K562 (cell line): ENCODE results near the gene GFM1. TPM values are rescaled to one million over a fixed set of nuclear protein-coding genes. Genes with fewer than 3 reads are reported as not detected.

Experiments
- ATAC-seq: fragments of 200-7000 bp; cut with Tn5 transposase; 3 replicates; pipeline ENCODE4 v1.9.1; 2020; ENCODE audit warnings: moderate library complexity
- BruUV-seq: library from RNA; stranded (reverse); fragments of 400-500 nt; replicated peaks from 2 replicates; lab custom pipeline; 2021; lab: Mats Ljungman, UMichigan
- CTCF ChIA-PET: fragments of 300-600 bp; formaldehyde crosslinking; extraction: SDS; loops from one replicate; lab custom pipeline; 2021; ENCODE audit warnings: low intra/inter-chr PET ratio; lab: Yijun Ruan, JAX
- POLR2A ChIA-PET: fragments of 300-600, 350-650 bp; sonication (Branson Sonifier 250); formaldehyde crosslinking; extraction: SDS; loops from one replicate; lab custom pipeline; 2021; ENCODE audit warnings: antibody characterized with exemption, inconsistent platforms; lab: Yijun Ruan, JAX
- DNase-seq, 4 experiments: peaks; one replicate each; pipeline versions ENCODE4 v3.0.0 to v3.0.0-alpha.2; 2011 to 2018; ENCODE audit warnings: low spot score in 3 of 4, mixed read lengths in 3 of 4; ENCODE audit errors: extremely low read depth in 1 of 4
- FAIRE-seq: peaks from 2 replicates; lab custom pipeline; 2011; peaks lifted over from hg19 to GRCh38; lab: Jason Lieb, UNC
- H2AFZ ChIP-seq: 2 replicates; pipeline ENCODE4 v1.6.0; 2011; ENCODE audit warnings: low read depth, low read length, control low read depth, inconsistent platforms
- H3K27ac ChIP-seq: fragments of 200-600 bp; 3 replicates; pipeline ENCODE4 v1.8.0; 2011; ENCODE audit warnings: low read depth, mild to moderate bottlenecking, control low read depth, inconsistent platforms, low read length, moderate library complexity, mixed read lengths; ENCODE audit errors: extremely low read depth
- H3K27me3 ChIP-seq, 2 experiments: fragments of 300-600 bp in 1 of 2; 2 replicates in 1 of 2; 3 replicates in 1 of 2; pipeline versions ENCODE4 v1.6.0 to v1.8.0; 2011; ENCODE audit warnings: inconsistent platforms in 2 of 2, low read length in 2 of 2, mild to moderate bottlenecking in 1 of 2, mixed read lengths in 1 of 2, moderate library complexity in 1 of 2; ENCODE audit not compliant: control insufficient read depth in 2 of 2, insufficient read depth in 2 of 2
- H3K36me3 ChIP-seq: fragments of 300-600 bp; 3 replicates; pipeline ENCODE4 v1.8.0; 2011; ENCODE audit warnings: mild to moderate bottlenecking, low read length, inconsistent platforms; ENCODE audit not compliant: control insufficient read depth, insufficient read depth
- H3K4me1 ChIP-seq, 2 experiments: fragments of 200-600 bp in 1 of 2; replicated peaks in 1 of 2; 2 replicates in 1 of 2; 3 replicates in 1 of 2; pipeline versions ENCODE4 v1.5.1 to v1.8.0; 2011; ENCODE audit warnings: inconsistent platforms in 2 of 2, low read length in 2 of 2, mild to moderate bottlenecking in 1 of 2, mixed read lengths in 1 of 2, moderate library complexity in 1 of 2; ENCODE audit not compliant: control insufficient read depth in 2 of 2, insufficient read depth in 2 of 2
- H3K4me2 ChIP-seq: 2 replicates; pipeline ENCODE4 v1.6.1; 2011; ENCODE audit warnings: low read length, control low read depth, inconsistent platforms, mixed read lengths; ENCODE audit not compliant: insufficient read depth
- H3K4me3 ChIP-seq: fragments of 200-600 bp; sonication (generic), shearing (Covaris generic); 2 replicates; pipeline ENCODE4 v1.5.1; 2016; ENCODE audit warnings: control low read depth, inconsistent platforms
- H3K79me2 ChIP-seq: fragments of 200-600 bp; 3 replicates; pipeline ENCODE4 v1.8.0; 2011; ENCODE audit warnings: low read length, inconsistent platforms; ENCODE audit not compliant: control insufficient read depth, insufficient read depth
- H3K9ac ChIP-seq, 2 experiments: 2 replicates each; pipeline versions ENCODE4 v1.6.0 to v1.6.1; 2011; ENCODE audit warnings: low read depth in 2 of 2, low read length in 2 of 2, control low read depth in 1 of 2, inconsistent platforms in 1 of 2, mild to moderate bottlenecking in 1 of 2, mixed read lengths in 1 of 2; ENCODE audit not compliant: insufficient read depth in 1 of 2
- H3K9me1 ChIP-seq: one replicate; pipeline ENCODE4 v1.6.0; 2011; ENCODE audit warnings: inconsistent platforms, mild to moderate bottlenecking, low read length, moderate library complexity; ENCODE audit not compliant: control insufficient read depth, insufficient read depth
- H3K9me3 ChIP-seq: replicated peaks from 2 replicates; pipeline ENCODE4 v1.5.1; 2011; ENCODE audit warnings: low read depth, low read length, inconsistent platforms; ENCODE audit not compliant: control insufficient read depth, insufficient read depth
- H4K20me1 ChIP-seq: replicated peaks from 2 replicates; pipeline ENCODE4 v1.6.1; 2011; ENCODE audit warnings: low read length, inconsistent platforms, mixed read lengths; ENCODE audit not compliant: control insufficient read depth, insufficient read depth
- C11orf30 ChIP-seq: fragments of 450-650 bp; IDR thresholded peaks from 2 replicates; pipeline ENCODE4 v1.6.1; 2016; ENCODE audit warnings: low read depth, mild to moderate bottlenecking
- EHMT2 ChIP-seq: fragments of 450-650 bp; IDR thresholded peaks from 2 replicates; pipeline ENCODE4 v1.6.1; 2018; ENCODE audit warnings: antibody characterized with exemption
- GABPA ChIP-seq: fragments of 200-800 bp; sonication (Bioruptor generic); conservative IDR thresholded peaks from 2 replicates; pipeline ENCODE4 v1.6.1; 2016; ENCODE audit warnings: low read depth, missing genetic modification characterization, missing compliant biosample characterization
- JUND ChIP-seq, 2 experiments: IDR thresholded peaks; 2 replicates in 1 of 2; 3 replicates in 1 of 2; pipeline ENCODE4 v1.6.1; 2011; ENCODE audit warnings: borderline replicate concordance in 2 of 2, low read depth in 2 of 2, low read length in 2 of 2, improper control_type of control experiment in 1 of 2, missing biosample characterization in 1 of 2, missing genetic modification characterization in 1 of 2, missing genetic modification reagents in 1 of 2
- MAFF ChIP-seq: IDR thresholded peaks from 2 replicates; pipeline ENCODE4 v1.6.1; 2012; ENCODE audit warnings: low read length, improper control_type of control experiment
- MAFG ChIP-seq: fragments of 450-650 bp; conservative IDR thresholded peaks from 2 replicates; pipeline ENCODE4 v1.6.1; 2016; ENCODE audit warnings: missing genetic modification characterization, missing compliant biosample characterization
- MAFK ChIP-seq: IDR thresholded peaks from 2 replicates; pipeline ENCODE4 v1.6.1; 2011; ENCODE audit warnings: low read length, improper control_type of control experiment
- NFE2 ChIP-seq: IDR thresholded peaks from 2 replicates; pipeline ENCODE4 v1.6.1; 2014; ENCODE audit warnings: antibody characterized with exemption, low read depth
- PCBP2 ChIP-seq: fragments of 200-400 bp; formaldehyde crosslinking; IDR thresholded peaks from 2 replicates; pipeline ENCODE4 v1.6.1; 2018; ENCODE audit warnings: low read length, low read depth, mild to moderate bottlenecking, moderate library complexity; ENCODE audit not compliant: poor library complexity, severe bottlenecking
- RUNX1 ChIP-seq: sonication (generic); IDR thresholded peaks from 2 replicates; pipeline ENCODE4 v1.6.1; 2016; ENCODE audit warnings: antibody characterized with exemption, low read depth
- ZNF316 ChIP-seq: fragments of 450-650 bp; IDR thresholded peaks from 2 replicates; pipeline ENCODE4 v1.6.1; 2016
- ZNF41 ChIP-seq: fragments of 250-450 bp; sonication (Bioruptor Pico); conservative IDR thresholded peaks from 2 replicates; pipeline ENCODE4 v1.4.0; 2020; ENCODE audit warnings: mild to moderate bottlenecking
- ZNF589 ChIP-seq: fragments of 200-800 bp; sonication (Bioruptor generic); IDR thresholded peaks from 2 replicates; pipeline ENCODE4 v1.6.1; 2016; ENCODE audit warnings: low read depth, missing genetic modification characterization, missing compliant biosample characterization
- WGBS: fragments of 100-300 bp; shearing (Covaris generic); methylation state at CpG from one replicate; pipeline ENCODE4 v1.1.6; 2016; ENCODE audit warnings: low coverage, mixed read lengths; ENCODE audit not compliant: insufficient coverage; ENCODE audit errors: missing lambda C conversion rate; 5-methylcytosine and 5-hydroxymethylcytosine counted together
- in situ Hi-C: fragments of 300-500 bp; cut with MboI; formaldehyde crosslinking; loops from 4 replicates; pipeline ENCODE4 v1.15.0; 2018; ENCODE audit warnings: inconsistent platforms, mixed read lengths
- intact Hi-C: fragments of 100-400 bp; cut with micrococcal nuclease; formaldehyde crosslinking; loops from 2 replicates; pipeline ENCODE4 v1.14.2; 2022
- polyA plus RNA-seq, 8 experiments: library from polyadenylated mRNA; depleted of rRNA in 4 of 8; stranded (reverse) in 5 of 8; unstranded in 3 of 8; fragments of >200 nt; fragmentation: Nextera tagmentation in 2 of 8; fragmentation: Illumina TruSeq in 1 of 8; extraction: Ambion mirVana in 2 of 8; extraction: Trizol in 1 of 8; gene quantifications; 2 replicates each; pipeline versions ENCODE4 v1.2.1 to v1.2.3, GENCODE V29; 2011 to 2014; ENCODE audit warnings: inconsistent platforms in 1 of 8, missing spikeins in 1 of 8
- total RNA-seq, 7 experiments: library from RNA; depleted of rRNA in 6 of 7; stranded (reverse); fragments of >200 nt in 6 of 7; fragmentation: Illumina TruSeq in 2 of 7; extraction: Trizol in 2 of 7; gene quantifications; 2 replicates each; pipeline versions ENCODE4 v1.2.1 to v1.2.3, GENCODE V29; 2011 to 2021; ENCODE audit warnings: low replicate concordance in 1 of 7
- TF ChIP-seq, protein P1 (sequence below): fragments of 450-650 bp; IDR thresholded peaks from 2 replicates; pipeline ENCODE4 v1.6.1; 2017; ENCODE audit warnings: antibody characterized with exemption, mild to moderate bottlenecking
- TF ChIP-seq, protein P2 (sequence below), 2 experiments: fragments of 200-800 bp in 1 of 2; sonication (Bioruptor generic) in 1 of 2; sonication (generic) in 1 of 2; formaldehyde crosslinking in 1 of 2; IDR thresholded peaks in 1 of 2; conservative IDR thresholded peaks in 1 of 2; 2 replicates each; pipeline versions ENCODE4 v1.5.0 to v1.6.1; 2016 to 2020; ENCODE audit warnings: missing compliant biosample characterization in 1 of 2, missing genetic modification characterization in 1 of 2, missing genetic modification reagents in 1 of 2

Gene GFM1
- total and polyA plus RNA-seq, 9 of the 15 experiments (the other 6 are each of a cell fraction or from before 2014, with no cell fraction given) = 38.9 to 86.7 (median 64.8) TPM

DNA sequence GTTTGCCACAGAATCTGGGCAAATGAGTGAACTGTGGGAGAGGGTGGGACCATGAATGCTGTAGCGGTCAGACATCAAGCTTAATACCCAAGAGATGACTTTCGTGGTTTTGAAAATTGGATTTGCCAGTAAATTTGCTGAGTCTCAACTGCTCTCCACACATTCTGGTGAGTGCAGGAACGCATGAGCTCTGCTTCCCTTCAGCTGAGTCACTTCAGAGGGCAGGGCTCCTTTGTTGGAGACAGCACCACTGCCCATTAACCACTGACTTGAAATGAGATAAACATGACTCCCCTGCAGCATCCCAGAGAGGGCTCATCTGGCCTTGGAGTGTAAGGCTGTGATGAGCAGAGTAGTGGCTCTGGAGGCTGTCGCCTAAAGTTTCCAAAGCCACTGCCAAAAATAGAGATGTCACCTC lies 65.3 kb downstream of the GFM1 start:
- Histone ChIP-seq H3K36me3 (peaks cover 60% of the 10 kb centered on the region), H3K4me2 (no peak overlapping the region; the same call in 1 of the 2 replicates), H3K27me3 (no peaks in the 10 kb centered on the region), H3K9me1 (no peaks in the 10 kb centered on the region), H2AFZ (peak overlapping the region; percentile 47; the same call in 1 of the 2 replicates), H3K79me2 (no peaks in the 10 kb centered on the region), H3K27ac (peak overlapping the region; percentile 36; the same call in 1 of the 3 replicates), H3K9ac (no peak overlapping the region), H3K9me3 (no peaks in the 10 kb centered on the region), H4K20me1 (no peaks in the 10 kb centered on the region), H3K4me3 (no peak overlapping the region), H3K4me1 (peaks cover 3 to 14% of the 10 kb centered on the region in 2 experiments; a peak in 3 of 5 replicates)
- TF ChIP-seq, protein P1, sequence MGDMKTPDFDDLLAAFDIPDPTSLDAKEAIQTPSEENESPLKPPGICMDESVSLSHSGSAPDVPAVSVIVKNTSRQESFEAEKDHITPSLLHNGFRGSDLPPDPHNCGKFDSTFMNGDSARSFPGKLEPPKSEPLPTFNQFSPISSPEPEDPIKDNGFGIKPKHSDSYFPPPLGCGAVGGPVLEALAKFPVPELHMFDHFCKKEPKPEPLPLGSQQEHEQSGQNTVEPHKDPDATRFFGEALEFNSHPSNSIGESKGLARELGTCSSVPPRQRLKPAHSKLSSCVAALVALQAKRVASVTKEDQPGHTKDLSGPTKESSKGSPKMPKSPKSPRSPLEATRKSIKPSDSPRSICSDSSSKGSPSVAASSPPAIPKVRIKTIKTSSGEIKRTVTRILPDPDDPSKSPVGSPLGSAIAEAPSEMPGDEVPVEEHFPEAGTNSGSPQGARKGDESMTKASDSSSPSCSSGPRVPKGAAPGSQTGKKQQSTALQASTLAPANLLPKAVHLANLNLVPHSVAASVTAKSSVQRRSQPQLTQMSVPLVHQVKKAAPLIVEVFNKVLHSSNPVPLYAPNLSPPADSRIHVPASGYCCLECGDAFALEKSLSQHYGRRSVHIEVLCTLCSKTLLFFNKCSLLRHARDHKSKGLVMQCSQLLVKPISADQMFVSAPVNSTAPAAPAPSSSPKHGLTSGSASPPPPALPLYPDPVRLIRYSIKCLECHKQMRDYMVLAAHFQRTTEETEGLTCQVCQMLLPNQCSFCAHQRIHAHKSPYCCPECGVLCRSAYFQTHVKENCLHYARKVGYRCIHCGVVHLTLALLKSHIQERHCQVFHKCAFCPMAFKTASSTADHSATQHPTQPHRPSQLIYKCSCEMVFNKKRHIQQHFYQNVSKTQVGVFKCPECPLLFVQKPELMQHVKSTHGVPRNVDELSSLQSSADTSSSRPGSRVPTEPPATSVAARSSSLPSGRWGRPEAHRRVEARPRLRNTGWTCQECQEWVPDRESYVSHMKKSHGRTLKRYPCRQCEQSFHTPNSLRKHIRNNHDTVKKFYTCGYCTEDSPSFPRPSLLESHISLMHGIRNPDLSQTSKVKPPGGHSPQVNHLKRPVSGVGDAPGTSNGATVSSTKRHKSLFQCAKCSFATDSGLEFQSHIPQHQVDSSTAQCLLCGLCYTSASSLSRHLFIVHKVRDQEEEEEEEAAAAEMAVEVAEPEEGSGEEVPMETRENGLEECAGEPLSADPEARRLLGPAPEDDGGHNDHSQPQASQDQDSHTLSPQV = peak; percentile 36; the same call in 1 of the 2 replicates
- TF ChIP-seq ZNF41 (CRISPR knock-in tag) (no peak), MAFF (peak; percentile 50; the same call in 1 of the 2 replicates), RUNX1 (no peak), PCBP2 (no peak), MAFK (peak; percentile 56; the same call in 1 of the 2 replicates), MAFG (tag) (peak; percentile 69), EHMT2 (0 out of 2 replicates have a peak, but pooled peaks have one; percentile 10), NFE2 (0 out of 2 replicates have a peak, but pooled peaks have one; percentile 39), ZNF589 (CRISPR knock-in tag) (no peak), JUND (IDR thresholded peaks at IDR 0.05; ENCODE audit: borderline replicate concordance, low read depth, low read length) (peak; percentile 44; the same call in 1 of the 2 replicates), JUND (tag; IDR thresholded peaks at IDR 0.05; ENCODE audit: borderline replicate concordance, low read depth, low read length) (peak; percentile 52; the same call in 2 of the 3 replicates), C11orf30 (peak; percentile 62; the same call in 1 of the 2 replicates), ZNF316 (peak; percentile 70), GABPA (no peak)
- TF ChIP-seq, protein P2, sequence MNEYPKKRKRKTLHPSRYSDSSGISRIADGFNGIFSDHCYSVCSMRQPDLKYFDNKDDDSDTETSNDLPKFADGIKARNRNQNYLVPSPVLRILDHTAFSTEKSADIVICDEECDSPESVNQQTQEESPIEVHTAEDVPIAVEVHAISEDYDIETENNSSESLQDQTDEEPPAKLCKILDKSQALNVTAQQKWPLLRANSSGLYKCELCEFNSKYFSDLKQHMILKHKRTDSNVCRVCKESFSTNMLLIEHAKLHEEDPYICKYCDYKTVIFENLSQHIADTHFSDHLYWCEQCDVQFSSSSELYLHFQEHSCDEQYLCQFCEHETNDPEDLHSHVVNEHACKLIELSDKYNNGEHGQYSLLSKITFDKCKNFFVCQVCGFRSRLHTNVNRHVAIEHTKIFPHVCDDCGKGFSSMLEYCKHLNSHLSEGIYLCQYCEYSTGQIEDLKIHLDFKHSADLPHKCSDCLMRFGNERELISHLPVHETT (CRISPR knock-in tag; conservative IDR thresholded peaks at IDR 0.05 in 1 of 2, IDR thresholded peaks at IDR 0.05 in 1 of 2) = no peak
- intact Hi-C loops = no loop called here
- no TSS peak for BruUV-seq
- peak; percentile 52 for FAIRE-seq
- ChIA-PET CTCF (no interaction called here), POLR2A (interaction anchor here (0.7 to 1.4 kb wide), 4 partner anchors 9 to 75 kb away, joined by 3 to 7 read pairs (median 4); no protein-coding TSS in a partner anchor)
- peak in 1 of 4 experiments; percentile 62 for DNase-seq
- peak; percentile 79 for ATAC-seq
- in situ Hi-C loops = no loop called here
- WGBS = 47% methylated on average over 4 of the region's 4 CpGs
